ENCODE data around the gene TYW5. TPM values are rescaled to one million over a fixed set of nuclear protein-coding genes. Genes with fewer than 3 reads are reported as not detected.

The TYW5 gene
- total RNA-seq, 4 donors from 2014 or later: 3.0 to 8.8 (median 5.8) TPM

DNA sequence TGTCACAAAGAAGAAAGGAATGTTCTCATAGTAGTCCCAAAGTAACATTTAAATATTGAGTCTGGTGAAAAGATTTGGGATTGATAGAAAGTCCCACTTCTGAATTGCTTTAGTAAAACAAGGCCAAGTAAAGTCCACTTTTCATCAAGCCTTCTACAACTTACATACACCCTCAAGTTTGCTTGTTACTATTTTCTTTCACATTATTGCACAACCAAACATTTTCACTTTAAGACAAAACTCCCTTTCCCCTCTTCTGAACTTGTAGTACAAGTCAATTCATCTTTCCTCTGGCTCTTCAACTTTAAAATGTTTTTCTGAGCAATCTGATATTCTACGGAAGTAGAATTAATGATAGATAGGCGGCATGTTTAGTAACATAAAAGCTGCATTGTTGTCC, 11.1 kb upstream of the TYW5 start:
- Histone ChIP-seq H3K36me3 (peaks cover 5 to 70% (median 12%) of the 10 kb centered on the region in 3 donors), H3K27ac (no peak overlapping the region), H3K9me3 (no peaks in the 10 kb centered on the region), H3K27me3 (no peaks in the 10 kb centered on the region), H3K4me3 (no peak overlapping the region), H3K4me1 (no peaks in the 10 kb centered on the region)
- intact Hi-C loops (cut with DNase I): no loop called here
- WGBS, 2 donors: 80 to 82% methylated on average over 2 of the region's 2 CpGs
- TF ChIP-seq, protein P1, sequence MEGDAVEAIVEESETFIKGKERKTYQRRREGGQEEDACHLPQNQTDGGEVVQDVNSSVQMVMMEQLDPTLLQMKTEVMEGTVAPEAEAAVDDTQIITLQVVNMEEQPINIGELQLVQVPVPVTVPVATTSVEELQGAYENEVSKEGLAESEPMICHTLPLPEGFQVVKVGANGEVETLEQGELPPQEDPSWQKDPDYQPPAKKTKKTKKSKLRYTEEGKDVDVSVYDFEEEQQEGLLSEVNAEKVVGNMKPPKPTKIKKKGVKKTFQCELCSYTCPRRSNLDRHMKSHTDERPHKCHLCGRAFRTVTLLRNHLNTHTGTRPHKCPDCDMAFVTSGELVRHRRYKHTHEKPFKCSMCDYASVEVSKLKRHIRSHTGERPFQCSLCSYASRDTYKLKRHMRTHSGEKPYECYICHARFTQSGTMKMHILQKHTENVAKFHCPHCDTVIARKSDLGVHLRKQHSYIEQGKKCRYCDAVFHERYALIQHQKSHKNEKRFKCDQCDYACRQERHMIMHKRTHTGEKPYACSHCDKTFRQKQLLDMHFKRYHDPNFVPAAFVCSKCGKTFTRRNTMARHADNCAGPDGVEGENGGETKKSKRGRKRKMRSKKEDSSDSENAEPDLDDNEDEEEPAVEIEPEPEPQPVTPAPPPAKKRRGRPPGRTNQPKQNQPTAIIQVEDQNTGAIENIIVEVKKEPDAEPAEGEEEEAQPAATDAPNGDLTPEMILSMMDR (IDR thresholded peaks at IDR 0.05): no peak
- no peak for TF ChIP-seq POLR2A (IDR thresholded peaks at IDR 0.05)
- DNase-seq: no peak

DNA sequence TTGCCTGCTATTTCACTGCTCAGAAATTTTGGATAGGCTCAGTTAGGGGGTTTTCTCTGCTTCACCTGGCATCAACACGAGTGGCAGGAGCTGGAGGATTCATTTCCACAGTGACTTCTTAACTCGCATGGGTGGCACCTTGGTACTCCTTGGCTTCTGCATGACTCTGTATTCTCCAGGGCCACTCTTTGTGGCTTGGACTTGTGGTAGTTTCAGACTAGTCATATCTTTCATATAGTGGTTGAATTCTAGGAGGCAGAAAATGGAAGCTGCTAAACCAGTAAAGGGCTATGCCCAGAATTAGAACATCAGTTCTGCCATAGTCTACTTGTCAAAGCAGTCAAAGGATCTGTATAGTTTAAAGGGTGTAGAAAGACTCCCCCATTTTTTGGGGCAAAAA, 6.9 kb upstream of the TYW5 start:
- no peak for DNase-seq
- peaks cover under 1 to 17% (median 6%) of the 10 kb centered on the region in 3 donors for H3K4me1 ChIP-seq
- no peak overlapping the region for H3K27ac ChIP-seq
- TF ChIP-seq, protein P1 (IDR thresholded peaks at IDR 0.05): no peak
- no peak for TF ChIP-seq POLR2A (IDR thresholded peaks at IDR 0.05)
- peaks cover 5 to 94% (median 18%) of the 10 kb centered on the region in 3 donors for H3K36me3 ChIP-seq
- no peaks in the 10 kb centered on the region for H3K9me3 ChIP-seq
- H3K27me3 ChIP-seq: no peaks in the 10 kb centered on the region
- intact Hi-C loops (cut with DNase I): no loop called here
- H3K4me3 ChIP-seq: no peak overlapping the region
- WGBS, 2 donors: 70 to 76% methylated on average over 2 of the region's 2 CpGs

DNA sequence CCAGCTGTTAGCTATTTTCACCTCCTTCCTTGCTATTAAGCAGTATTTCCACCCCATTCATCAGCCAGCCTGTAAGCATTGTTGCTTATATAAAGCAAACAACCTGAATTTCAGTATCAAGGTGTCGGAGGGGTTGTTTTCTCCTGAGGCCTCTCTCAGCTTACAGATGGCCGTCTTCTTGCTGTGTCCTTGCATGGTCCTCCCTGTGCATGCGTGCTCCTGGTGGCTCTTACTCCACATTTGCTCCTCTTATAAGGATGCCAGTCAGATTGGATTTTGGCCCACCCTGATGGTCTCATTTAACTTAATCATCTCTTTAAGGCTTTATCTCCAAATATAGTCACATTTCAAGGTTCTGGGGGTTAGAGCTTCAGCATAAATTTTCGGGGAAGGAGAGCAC, 2.7 kb upstream of the TYW5 start:
- no peak for DNase-seq
- Histone ChIP-seq H3K36me3 (peaks cover 5 to 55% (median 18%) of the 10 kb centered on the region in 3 donors), H3K4me1 (peaks cover 20 to 49% (median 31%) of the 10 kb centered on the region in 3 donors), H3K9me3 (no peaks in the 10 kb centered on the region), H3K4me3 (no peak overlapping the region), H3K27me3 (no peaks in the 10 kb centered on the region), H3K27ac (no peak overlapping the region)
- intact Hi-C loops (cut with DNase I): no loop called here
- TF ChIP-seq, protein P1 (IDR thresholded peaks at IDR 0.05): no peak
- no peak for TF ChIP-seq POLR2A (IDR thresholded peaks at IDR 0.05)
- 86 to 93% methylated on average over 4 of the region's 4 CpGs for WGBS, 2 donors

DNA sequence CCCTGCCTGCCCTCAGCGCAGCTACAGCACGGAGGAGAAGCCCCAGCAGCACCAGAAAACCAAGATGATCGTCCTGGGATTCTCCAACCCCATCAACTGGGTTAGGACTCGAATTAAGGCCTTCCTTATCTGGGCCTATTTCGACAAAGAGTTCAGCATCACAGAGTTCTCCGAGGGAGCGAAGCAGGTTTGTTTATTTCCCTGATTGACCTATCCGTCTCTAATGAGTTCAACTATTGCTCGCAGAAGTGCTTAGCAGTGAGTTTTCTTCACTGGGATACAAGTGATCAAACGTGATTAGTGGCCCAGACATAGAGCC, 730 bp upstream of the TYW5 start:
- intact Hi-C loops (cut with DNase I): no loop called here
- Histone ChIP-seq H3K9me3 (no peaks in the 10 kb centered on the region), H3K36me3 (peaks cover 0 to 37% (median 3%) of the 10 kb centered on the region in 3 donors), H3K27me3 (no peaks in the 10 kb centered on the region), H3K4me3 (peak overlapping the region; percentile 60 to 99 (median 82)), H3K27ac (peak overlapping the region; percentile 88 to 96 (median 94)), H3K4me1 (peaks cover 20 to 63% (median 31%) of the 10 kb centered on the region in 3 donors)
- no peak for DNase-seq
- WGBS, 2 donors: 0 to 3% methylated on average over 8 of the region's 10 CpGs
- TF ChIP-seq POLR2A (IDR thresholded peaks at IDR 0.05): no peak
- TF ChIP-seq, protein P1 (IDR thresholded peaks at IDR 0.05): no peak

DNA sequence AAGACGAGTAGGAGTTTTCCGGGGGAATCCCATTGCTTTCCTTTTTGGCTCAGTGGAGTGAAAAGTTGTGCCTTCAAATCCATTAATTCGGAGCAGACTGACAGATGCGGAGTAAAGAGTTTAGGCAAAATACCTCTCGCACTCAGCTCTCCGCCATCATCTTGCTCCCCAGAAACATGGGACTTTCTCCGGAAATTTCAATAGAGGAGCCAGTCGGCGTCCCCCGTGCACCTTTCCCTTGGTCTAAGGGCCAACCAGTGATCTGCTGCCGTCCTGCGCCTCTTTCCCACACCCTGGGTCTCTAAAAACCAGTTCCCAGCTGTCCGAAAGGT, 318 bp downstream of the TYW5 start:
- intact Hi-C loops (cut with DNase I): no loop called here
- Histone ChIP-seq H3K27me3 (no peaks in the 10 kb centered on the region), H3K4me3 (peak overlapping the region; percentile 60 to 99 (median 82)), H3K9me3 (no peaks in the 10 kb centered on the region), H3K27ac (peak overlapping the region; percentile 88 to 96 (median 94)), H3K4me1 (peaks cover 20 to 63% (median 31%) of the 10 kb centered on the region in 3 donors), H3K36me3 (peaks cover 0 to 35% (median 0%) of the 10 kb centered on the region in 3 donors)
- no peak for TF ChIP-seq POLR2A (IDR thresholded peaks at IDR 0.05)
- TF ChIP-seq, protein P1 (IDR thresholded peaks at IDR 0.05): no peak
- DNase-seq: no peak
- 1% methylated on average over 7 to 12 of the region's 13 CpGs for WGBS, 2 donors

Data from esophagus squamous epithelium (tissue), 5 donors.